Omental fat pad (tissue), 4 donors: ENCODE measurements around the gene PGAP6. TPM values are rescaled to one million over a fixed set of nuclear protein-coding genes. Genes with fewer than 3 reads are reported as not detected.

Experiments
- ATAC-seq: fragments of 150-250 bp; one replicate; pipeline ENCODE4 v1.9.1; 2016; ENCODE audit warnings: mild to moderate bottlenecking, moderate library complexity; ENCODE audit not compliant: low FRiP score
- DNase-seq: peaks from one replicate; pipeline ENCODE4 v3.0.0-alpha.2; 2019; ENCODE audit warnings: low spot score
- CTCF ChIP-seq, 3 donors: fragments of 450-650 bp; IDR thresholded peaks; one replicate each; pipeline ENCODE4 v1.5.1; 2016 to 2017; ENCODE audit warnings: antibody characterized with exemption in 3 of 3, mild to moderate bottlenecking in 3 of 3, moderate library complexity in 2 of 3
- total RNA-seq, 4 donors: library from RNA; depleted of rRNA; stranded (reverse); fragments of >200 nt; gene quantifications; one replicate each; pipeline ENCODE4 v1.1.0, GENCODE V29; 2016

The PGAP6 gene
- total RNA-seq, 4 donors from 2014 or later, result 27.3 to 41.1 (median 39.0) TPM

GRCh38 chr16:372302-372983, 9.3 kb downstream of the PGAP6 start:
- no peak for ATAC-seq
- no peak for DNase-seq
- no peak for TF ChIP-seq CTCF (IDR thresholded peaks at IDR 0.05)

- no peak for TF ChIP-seq CTCF (IDR thresholded peaks at IDR 0.05)
- DNase-seq, result no peak
- no peak for ATAC-seq
Measured at GRCh38 chr16:371515-372301, 10.1 kb downstream of the PGAP6 start.

GRCh38 chr16:370979-371514, 10.7 kb downstream of the PGAP6 start:
- DNase-seq (no peak), ATAC-seq (no peak)
- TF ChIP-seq CTCF (IDR thresholded peaks at IDR 0.05), result no peak

GRCh38 chr16:370443-370842, 11.3 kb downstream of the PGAP6 start, which contains the start of gene MRPL28:
Gene MRPL28, minus strand, starts transcription at chr16:370538. Its CDS starts 320 bp downstream, at chr16:370218.
- TF ChIP-seq CTCF (IDR thresholded peaks at IDR 0.05), result no peak
- DNase-seq, result peak; percentile 86
- peak; percentile 91 for ATAC-seq

GRCh38 chr16:369866-370436, 11.8 kb downstream of the PGAP6 start:
- ATAC-seq, result peak; percentile 3
- DNase-seq, result no peak
- no peak for TF ChIP-seq CTCF (IDR thresholded peaks at IDR 0.05)

- no peak for DNase-seq
- TF ChIP-seq CTCF (IDR thresholded peaks at IDR 0.05), result no peak
- ATAC-seq, result no peak
Measured at GRCh38 chr16:369275-369865, 12.4 kb downstream of the PGAP6 start.
